OCI-LY7 (cell line): Measurements from ENCODE around the gene RNF166. TPM values are rescaled to one million over a fixed set of nuclear protein-coding genes. Genes with fewer than 3 reads are reported as not detected.

Experiments
- BruUV-seq: library from RNA; stranded (reverse); fragments of 400-500 nt; replicated peaks from 2 replicates; lab custom pipeline; 2021; lab: Mats Ljungman, UMichigan
- CTCF ChIA-PET: fragments of 300-600 bp; sonication (Branson Sonifier 250); formaldehyde crosslinking; loops from one replicate; lab custom pipeline; 2022; ENCODE audit warnings: antibody characterized with exemption; ENCODE audit not compliant: unreplicated experiment; lab: Charles Lee
- POLR2A ChIA-PET: fragments of 300-600 bp; sonication (Branson Sonifier 250); formaldehyde crosslinking; loops from one replicate; lab custom pipeline; 2022; ENCODE audit warnings: antibody characterized with exemption; lab: Charles Lee
- DNase-seq: peaks from one replicate; pipeline ENCODE4 v3.0.0-alpha.2; 2015; ENCODE audit warnings: low spot score
- H2AFZ ChIP-seq: fragments of 200-600 bp; sonication (generic), shearing (Covaris generic); 2 replicates; pipeline ENCODE4 v1.6.1; 2014; ENCODE audit warnings: mild to moderate bottlenecking, antibody characterized with exemption, low read length, moderate library complexity
- H3K27ac ChIP-seq: fragments of 200-600 bp; sonication (generic); 2 replicates; pipeline ENCODE4 v1.5.1; 2014; ENCODE audit warnings: mixed run types, low read depth, mild to moderate bottlenecking, moderate library complexity, low read length, inconsistent platforms; ENCODE audit not compliant: poor library complexity, severe bottlenecking
- H3K36me3 ChIP-seq: fragments of 200-600 bp; sonication (generic); 2 replicates; pipeline ENCODE4 v1.6.1; 2014; ENCODE audit warnings: mild to moderate bottlenecking, antibody characterized with exemption, low read length, moderate library complexity, mixed read lengths; ENCODE audit not compliant: insufficient read depth
- H3K4me1 ChIP-seq: fragments of 200-600 bp; sonication (generic); 2 replicates; pipeline ENCODE4 v1.5.1; 2014; ENCODE audit warnings: mild to moderate bottlenecking, low read length; ENCODE audit not compliant: insufficient read depth, poor library complexity, severe bottlenecking
- H3K4me2 ChIP-seq: fragments of 200-600 bp; sonication (generic); 2 replicates; pipeline ENCODE4 v1.6.1; 2014; ENCODE audit warnings: mild to moderate bottlenecking, low read length
- H3K4me3 ChIP-seq: fragments of 200-600 bp; sonication (generic); 2 replicates; pipeline ENCODE4 v1.5.1; 2014; ENCODE audit warnings: mild to moderate bottlenecking, low read depth, low read length; ENCODE audit not compliant: poor library complexity, severe bottlenecking
- H3K79me2 ChIP-seq: fragments of 200-600 bp; sonication (generic); 2 replicates; pipeline ENCODE4 v1.6.1; 2016; ENCODE audit warnings: low read depth, mild to moderate bottlenecking, low read length, moderate library complexity, mixed read lengths; ENCODE audit not compliant: insufficient read depth
- H3K9me2 ChIP-seq: fragments of 200-600 bp; sonication (generic); 2 replicates; pipeline ENCODE4 v1.6.1; 2016; ENCODE audit warnings: mild to moderate bottlenecking, low read length, mixed read lengths; ENCODE audit not compliant: insufficient read depth
- H3K9me3 ChIP-seq: fragments of 200-600 bp; sonication (generic); 2 replicates; pipeline ENCODE4 v1.6.1; 2014; ENCODE audit warnings: mild to moderate bottlenecking, mixed run types, low read length, mixed read lengths
- H4K20me1 ChIP-seq: fragments of 200-600 bp; sonication (generic); 2 replicates; pipeline ENCODE4 v1.6.1; 2014; ENCODE audit warnings: mild to moderate bottlenecking, antibody characterized with exemption, low read length, moderate library complexity, mixed read lengths; ENCODE audit not compliant: insufficient read depth
- CTCF ChIP-seq: fragments of 200-600 bp; sonication (generic); conservative IDR thresholded peaks from 2 replicates; pipeline ENCODE4 v1.5.1; 2014; ENCODE audit warnings: mild to moderate bottlenecking, antibody characterized with exemption, low read length, moderate library complexity, mixed read lengths
- EZH2phosphoT487 ChIP-seq: fragments of 200-600 bp; sonication (generic); IDR thresholded peaks from 2 replicates; pipeline ENCODE4 v1.6.1; 2018; ENCODE audit warnings: low read depth, borderline replicate concordance, mild to moderate bottlenecking, mixed run types, antibody characterized with exemption, low read length, moderate library complexity, mixed read lengths
- intact Hi-C: fragments of 100-400 bp; cut with micrococcal nuclease; formaldehyde crosslinking; loops from one replicate; pipeline ENCODE4 v1.10.0; 2022; ENCODE audit not compliant: unreplicated experiment
- total RNA-seq, 2 experiments: library from RNA; depleted of rRNA in 1 of 2; stranded (reverse); fragments of >200 nt in 1 of 2; shearing (Covaris generic) in 1 of 2; gene quantifications; 2 replicates each; pipeline ENCODE4 v1.2.3, GENCODE V29; 2014 to 2022

RNF166 gene
- total RNA-seq, 2 experiments from 2014 or later, result 52.4 to 56.2 TPM

GRCh38 chr16:88742896-88743605 lies 36.8 kb upstream of the RNF166 start:
- Histone ChIP-seq H3K4me1 (peaks cover 55% of the 10 kb centered on the region), H3K9me3 (no peaks in the 10 kb centered on the region), H3K9me2 (no peaks in the 10 kb centered on the region), H3K79me2 (no peaks in the 10 kb centered on the region), H3K4me3 (no peak overlapping the region), H3K4me2 (peak overlapping the region; percentile 30; the same call in 1 of the 2 replicates), H2AFZ (no peak overlapping the region), H3K27ac (no peak overlapping the region), H4K20me1 (no peaks in the 10 kb centered on the region), H3K36me3 (peaks cover 5% of the 10 kb centered on the region; the same call in 1 of the 2 replicates)
- TF ChIP-seq CTCF, result no peak
- no peak for TF ChIP-seq EZH2phosphoT487
- intact Hi-C loops, result no loop called here
- BruUV-seq, result no TSS peak
- DNase-seq, result peak; percentile 59
- ChIA-PET CTCF (interaction anchor here (0.6 to 1.0 kb wide), 3 partner anchors 8 to 450 kb away, joined by 3 read pairs; partner anchors contain the start of gene PIEZO1), POLR2A (no interaction called here)

- H3K79me2 ChIP-seq, result no peaks in the 10 kb centered on the region
- no peaks in the 10 kb centered on the region for H4K20me1 ChIP-seq
- BruUV-seq, result no TSS peak
- no peak overlapping the region for H3K27ac ChIP-seq
- H3K4me1 ChIP-seq, result peaks cover 55% of the 10 kb centered on the region
- POLR2A ChIA-PET, result no interaction called here
- H3K9me3 ChIP-seq, result no peaks in the 10 kb centered on the region
- H3K4me2 ChIP-seq, result no peak overlapping the region
- no peak overlapping the region for H3K4me3 ChIP-seq
- no peak overlapping the region for H2AFZ ChIP-seq
- H3K9me2 ChIP-seq, result no peaks in the 10 kb centered on the region
- H3K36me3 ChIP-seq, result peaks cover 8% of the 10 kb centered on the region; the same call in 1 of the 2 replicates
- CTCF ChIA-PET, result no interaction called here
- TF ChIP-seq EZH2phosphoT487, result no peak
- intact Hi-C loops, result no loop called here
- no peak for DNase-seq
Observed at GRCh38 chr16:88741368-88741767, 35.2 kb upstream of the RNF166 start.

GRCh38 chr16:88740727-88741055 lies 34.5 kb upstream of the RNF166 start:
- POLR2A ChIA-PET, result no interaction called here
- intact Hi-C loops, result no loop called here

More at GRCh38 chr16:88740727-88741055, 34.5 kb upstream of the RNF166 start:
- DNase-seq, result no peak
- Histone ChIP-seq H3K36me3 (peaks cover 12% of the 10 kb centered on the region; the same call in 1 of the 2 replicates), H3K9me2 (no peaks in the 10 kb centered on the region), H3K79me2 (no peaks in the 10 kb centered on the region), H3K27ac (no peak overlapping the region), H3K4me2 (no peak overlapping the region), H3K4me3 (no peak overlapping the region), H2AFZ (no peak overlapping the region), H3K4me1 (peaks cover 49% of the 10 kb centered on the region), H3K9me3 (no peaks in the 10 kb centered on the region), H4K20me1 (no peaks in the 10 kb centered on the region)
- no peak for TF ChIP-seq CTCF
- no peak for TF ChIP-seq EZH2phosphoT487
- CTCF ChIA-PET, result no interaction called here
- no TSS peak for BruUV-seq
